ENCODE results near the gene SMS.

SMS gene

GRCh38 chrX:21962361-21962760 is 21.9 kb downstream of the SMS start:
- TF ChIP-seq EZH2phosphoT487 (conservative IDR thresholded peaks at IDR 0.05; ENCODE audit: low read length) (no peak), CTCF (IDR thresholded peaks at IDR 0.05; ENCODE audit: insufficient read depth, low read length, poor library complexity, severe bottlenecking) (no peak)
- Histone ChIP-seq H3K27ac (ENCODE audit: low read depth, low read length) (no peak overlapping the region), H3K36me3 (ENCODE audit: low read length) (no peaks in the 10 kb centered on the region), H3K9me2 (replicated peaks; ENCODE audit: insufficient read depth, low read length) (no peaks in the 10 kb centered on the region), H3K4me3 (ENCODE audit: insufficient read depth, low read length, poor library complexity, severe bottlenecking) (no peak overlapping the region), H3K4me2 (ENCODE audit: low read depth, low read length, poor library complexity, severe bottlenecking) (no peak overlapping the region), H3K9me3 (ENCODE audit: insufficient read depth, low read length) (no peaks in the 10 kb centered on the region), H3K27me3 (ENCODE audit: low read length) (no peaks in the 10 kb centered on the region), H3F3A (ENCODE audit: insufficient read depth) (no peaks in the 10 kb centered on the region), H4K20me1 (ENCODE audit: low read depth, low read length) (no peaks in the 10 kb centered on the region), H3K79me2 (ENCODE audit: insufficient read depth, low read length) (peaks cover 81% of the 10 kb centered on the region), H3K9ac (ENCODE audit: low read length) (no peak overlapping the region), H2AFZ (ENCODE audit: low read depth, low read length, severe bottlenecking) (no peak overlapping the region)

- Histone ChIP-seq H3K27ac (ENCODE audit: low read depth, low read length) (no peak overlapping the region), H3K27me3 (ENCODE audit: low read length) (no peaks in the 10 kb centered on the region)
These were observed 22.8 kb downstream of the SMS start for GRCh38 chrX:21963269-21963668.

GRCh38 chrX:21963731-21964405 is 23.4 kb downstream of the SMS start:
- H3K27ac ChIP-seq (ENCODE audit: low read depth, low read length) = no peak overlapping the region
- H3K4me3 ChIP-seq (ENCODE audit: insufficient read depth, low read length, poor library complexity, severe bottlenecking) = no peak overlapping the region
- H3K9ac ChIP-seq (ENCODE audit: low read length) = no peak overlapping the region
- no peak overlapping the region for H3K4me2 ChIP-seq (ENCODE audit: low read depth, low read length, poor library complexity, severe bottlenecking)
- H3K36me3 ChIP-seq (ENCODE audit: low read length) = no peaks in the 10 kb centered on the region
- no peak overlapping the region for H2AFZ ChIP-seq (ENCODE audit: low read depth, low read length, severe bottlenecking)
- peaks cover 68% of the 10 kb centered on the region for H3K79me2 ChIP-seq (ENCODE audit: insufficient read depth, low read length)
- TF ChIP-seq EZH2phosphoT487 (conservative IDR thresholded peaks at IDR 0.05; ENCODE audit: low read length) (no peak), CTCF (IDR thresholded peaks at IDR 0.05; ENCODE audit: insufficient read depth, low read length, poor library complexity, severe bottlenecking) (no peak)
- no peaks in the 10 kb centered on the region for H4K20me1 ChIP-seq (ENCODE audit: low read depth, low read length)
- H3K9me3 ChIP-seq (ENCODE audit: insufficient read depth, low read length) = no peaks in the 10 kb centered on the region
- H3K27me3 ChIP-seq (ENCODE audit: low read length) = no peaks in the 10 kb centered on the region
- H3K9me2 ChIP-seq (replicated peaks; ENCODE audit: insufficient read depth, low read length) = no peaks in the 10 kb centered on the region
- H3F3A ChIP-seq (ENCODE audit: insufficient read depth) = no peaks in the 10 kb centered on the region

More at GRCh38 chrX:21963269-21963668, 22.8 kb downstream of the SMS start:
- H3K9ac ChIP-seq (ENCODE audit: low read length) = no peak overlapping the region
- no peaks in the 10 kb centered on the region for H3K9me3 ChIP-seq (ENCODE audit: insufficient read depth, low read length)
- no peaks in the 10 kb centered on the region for H3K36me3 ChIP-seq (ENCODE audit: low read length)
- H3F3A ChIP-seq (ENCODE audit: insufficient read depth) = no peaks in the 10 kb centered on the region
- no peak overlapping the region for H2AFZ ChIP-seq (ENCODE audit: low read depth, low read length, severe bottlenecking)
- no peak overlapping the region for H3K4me3 ChIP-seq (ENCODE audit: insufficient read depth, low read length, poor library complexity, severe bottlenecking)
- H3K4me2 ChIP-seq (ENCODE audit: low read depth, low read length, poor library complexity, severe bottlenecking) = no peak overlapping the region
- no peak for TF ChIP-seq CTCF (IDR thresholded peaks at IDR 0.05; ENCODE audit: insufficient read depth, low read length, poor library complexity, severe bottlenecking)
- no peak for TF ChIP-seq EZH2phosphoT487 (conservative IDR thresholded peaks at IDR 0.05; ENCODE audit: low read length)
- no peaks in the 10 kb centered on the region for H4K20me1 ChIP-seq (ENCODE audit: low read depth, low read length)
- peaks cover 74% of the 10 kb centered on the region for H3K79me2 ChIP-seq (ENCODE audit: insufficient read depth, low read length)
- no peaks in the 10 kb centered on the region for H3K9me2 ChIP-seq (replicated peaks; ENCODE audit: insufficient read depth, low read length)
